Gastrocnemius medialis (tissue), 4 donors: ENCODE results near the gene PIWIL1.

ENCODE experiments used
- POLR2A ChIP-seq, 2 donors: fragments of 450-650 bp; IDR thresholded peaks; one replicate each; pipeline ENCODE4 v1.6.1; 2017; ENCODE audit warnings: antibody characterized with exemption in 2 of 2, mild to moderate bottlenecking in 2 of 2, moderate library complexity in 2 of 2
- TF ChIP-seq, protein P1 (sequence below), 5 experiments: fragments of 450-650 bp in 3 of 5; fragments of 200-600 bp in 2 of 5; sonication (generic) in 2 of 5; IDR thresholded peaks in 4 of 5; conservative IDR thresholded peaks in 1 of 5; 1 replicate in 4 of 5; 2 replicates in 1 of 5; pipeline ENCODE4 v1.5.1; 2016 to 2019; ENCODE audit warnings: antibody characterized with exemption in 5 of 5, mild to moderate bottlenecking in 3 of 5, moderate library complexity in 3 of 5

DNA sequence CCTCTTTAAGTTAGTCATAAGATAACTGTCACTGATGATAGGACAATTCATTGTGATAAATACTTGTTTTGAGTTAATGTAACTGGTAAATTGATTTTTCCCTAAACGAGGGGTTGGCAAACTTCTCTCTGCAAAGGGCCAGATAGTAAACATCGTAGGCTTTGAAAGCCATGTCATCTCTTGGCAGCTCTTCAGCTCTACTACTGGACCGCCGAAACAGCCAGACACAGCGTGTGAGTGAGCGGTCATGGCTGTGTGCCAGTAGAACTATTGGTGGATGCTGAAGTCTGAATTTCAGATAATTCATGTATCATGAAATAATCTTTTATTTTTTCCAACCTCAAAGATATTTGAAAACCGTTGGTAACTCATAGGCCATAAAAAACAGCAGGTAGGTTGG, 9.9 kb downstream of the PIWIL1 start:
- TF ChIP-seq, protein P1, sequence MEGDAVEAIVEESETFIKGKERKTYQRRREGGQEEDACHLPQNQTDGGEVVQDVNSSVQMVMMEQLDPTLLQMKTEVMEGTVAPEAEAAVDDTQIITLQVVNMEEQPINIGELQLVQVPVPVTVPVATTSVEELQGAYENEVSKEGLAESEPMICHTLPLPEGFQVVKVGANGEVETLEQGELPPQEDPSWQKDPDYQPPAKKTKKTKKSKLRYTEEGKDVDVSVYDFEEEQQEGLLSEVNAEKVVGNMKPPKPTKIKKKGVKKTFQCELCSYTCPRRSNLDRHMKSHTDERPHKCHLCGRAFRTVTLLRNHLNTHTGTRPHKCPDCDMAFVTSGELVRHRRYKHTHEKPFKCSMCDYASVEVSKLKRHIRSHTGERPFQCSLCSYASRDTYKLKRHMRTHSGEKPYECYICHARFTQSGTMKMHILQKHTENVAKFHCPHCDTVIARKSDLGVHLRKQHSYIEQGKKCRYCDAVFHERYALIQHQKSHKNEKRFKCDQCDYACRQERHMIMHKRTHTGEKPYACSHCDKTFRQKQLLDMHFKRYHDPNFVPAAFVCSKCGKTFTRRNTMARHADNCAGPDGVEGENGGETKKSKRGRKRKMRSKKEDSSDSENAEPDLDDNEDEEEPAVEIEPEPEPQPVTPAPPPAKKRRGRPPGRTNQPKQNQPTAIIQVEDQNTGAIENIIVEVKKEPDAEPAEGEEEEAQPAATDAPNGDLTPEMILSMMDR (IDR thresholded peaks at IDR 0.05 in 4 of 5, conservative IDR thresholded peaks at IDR 0.05 in 1 of 5) = no peak
- TF ChIP-seq POLR2A (IDR thresholded peaks at IDR 0.05) = no peak
